ENCODE measurements around the gene SLC1A3. TPM values are rescaled to one million over a fixed set of nuclear protein-coding genes. Genes with fewer than 3 reads are reported as not detected.
"Not testable (repeated sequence)": the region's sequence is repeated elsewhere in the genome, so short reads cannot be mapped to it uniquely, and the experiment has no call there.

Gene SLC1A3
- total RNA-seq, 1 donor from 2014 or later = 24.2 TPM

GRCh38 chr5:36631620-36632362 lies 25.4 kb downstream of the SLC1A3 start:
- DNase-seq = no peak

GRCh38 chr5:36632363-36632664 lies 25.9 kb downstream of the SLC1A3 start:
- DNase-seq = no peak

- no peak for DNase-seq
These were observed 29.4 kb downstream of the SLC1A3 start for GRCh38 chr5:36635721-36636390.

DNA sequence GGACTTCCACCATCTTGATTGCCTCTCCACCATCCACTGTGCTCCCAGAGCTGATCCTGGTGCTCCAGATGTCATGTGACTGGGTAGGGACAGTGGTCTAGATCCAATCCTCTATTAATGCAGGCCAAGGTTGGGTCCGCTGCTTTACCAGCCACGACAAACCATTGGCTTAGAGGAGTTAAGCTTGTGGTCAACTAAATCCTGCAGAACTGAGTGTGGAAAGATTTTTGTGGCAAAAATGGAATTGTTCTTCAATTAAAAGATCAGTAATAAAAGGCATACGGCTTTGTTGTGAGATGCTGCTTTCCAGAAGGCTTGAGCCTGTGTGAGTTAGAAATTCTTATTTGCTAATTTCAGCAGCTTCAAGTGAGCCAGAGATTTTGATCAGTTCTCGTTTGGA lies 30.7 kb downstream of the SLC1A3 start:
- DNase-seq = no peak

GRCh38 chr5:36637516-36637915 lies 31.1 kb downstream of the SLC1A3 start:
- no peak for DNase-seq

DNA sequence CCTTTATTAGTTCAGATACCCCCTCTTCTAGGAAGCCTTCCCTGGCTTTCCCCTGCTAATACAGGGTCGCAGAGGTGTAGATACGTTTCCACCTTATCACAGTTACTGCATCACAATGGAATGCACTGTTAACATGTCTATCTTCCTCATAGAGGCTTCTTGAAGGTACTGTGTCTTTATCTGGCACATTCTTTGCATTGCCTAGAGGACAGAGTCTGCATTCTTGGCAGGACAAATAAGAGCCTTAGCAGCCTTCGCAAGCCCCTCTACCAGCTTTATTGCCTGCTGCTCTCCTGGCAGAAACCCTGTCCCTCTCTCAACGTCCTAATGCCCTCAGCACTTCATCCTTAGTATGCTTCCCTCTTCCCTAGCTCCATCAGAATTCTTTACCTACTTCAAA lies 31.6 kb downstream of the SLC1A3 start:
- no peak for DNase-seq

DNA sequence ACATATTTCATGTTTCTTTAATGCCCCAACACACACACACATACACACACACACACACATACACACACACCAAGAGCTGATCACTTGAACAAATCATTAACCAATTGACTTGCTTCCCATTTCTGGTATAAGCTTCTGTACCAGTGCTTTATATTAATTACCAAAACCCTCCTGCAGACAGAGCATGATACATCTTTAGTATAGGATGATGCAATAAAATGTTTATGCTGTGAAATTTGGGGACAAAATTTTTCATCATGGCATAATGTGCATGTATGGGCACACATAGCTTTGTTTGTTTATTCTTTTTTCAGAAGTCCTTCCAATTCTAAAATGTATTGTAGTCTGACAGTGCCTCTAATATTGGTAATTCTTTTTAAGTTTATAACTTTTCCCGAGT lies 34.5 kb downstream of the SLC1A3 start:
- no peak for DNase-seq

DNA sequence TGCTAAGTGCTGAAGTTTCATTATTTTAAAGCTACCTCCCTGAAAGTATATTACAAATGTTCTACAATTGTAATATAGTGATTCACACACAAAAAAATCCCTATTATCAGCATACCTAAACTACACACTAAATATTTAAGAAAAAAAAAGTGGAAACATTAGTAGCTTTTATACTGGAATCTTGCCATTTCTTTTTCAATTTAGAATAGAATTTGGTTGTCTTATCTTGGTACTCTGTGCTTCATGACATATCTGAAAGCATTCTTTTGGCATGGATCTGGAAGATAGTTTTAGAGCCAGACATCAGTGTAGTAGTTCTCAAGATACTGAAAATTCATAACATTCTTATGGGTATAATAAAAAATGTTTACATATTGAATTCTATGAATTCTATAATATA lies 35.0 kb downstream of the SLC1A3 start:
- DNase-seq = no peak

GRCh38 chr5:36642089-36642488 lies 35.7 kb downstream of the SLC1A3 start:
- DNase-seq = no peak

- DNase-seq = no peak
These were observed 36.8 kb downstream of the SLC1A3 start for GRCh38 chr5:36643162-36643561.

DNA sequence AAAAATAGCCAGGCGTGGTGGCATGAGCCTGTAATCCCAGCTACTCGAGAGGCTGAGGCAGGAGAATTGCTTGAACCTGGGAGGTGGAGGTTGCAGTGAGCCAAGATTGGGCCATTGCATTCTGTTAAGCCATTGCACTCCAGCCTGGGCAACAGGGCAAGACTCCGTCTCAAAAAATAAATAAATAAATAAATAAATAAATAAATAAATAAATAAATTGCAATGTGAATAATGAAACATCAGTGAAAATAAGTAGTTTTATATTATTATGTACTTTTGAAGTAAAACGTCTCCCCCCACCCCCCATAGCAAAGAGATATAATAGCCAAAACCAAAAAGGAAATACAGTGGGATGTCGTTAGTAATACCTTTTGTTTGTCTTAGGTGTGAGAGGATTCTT lies 37.4 kb downstream of the SLC1A3 start:
- not testable (repeated sequence) for DNase-seq

DNA sequence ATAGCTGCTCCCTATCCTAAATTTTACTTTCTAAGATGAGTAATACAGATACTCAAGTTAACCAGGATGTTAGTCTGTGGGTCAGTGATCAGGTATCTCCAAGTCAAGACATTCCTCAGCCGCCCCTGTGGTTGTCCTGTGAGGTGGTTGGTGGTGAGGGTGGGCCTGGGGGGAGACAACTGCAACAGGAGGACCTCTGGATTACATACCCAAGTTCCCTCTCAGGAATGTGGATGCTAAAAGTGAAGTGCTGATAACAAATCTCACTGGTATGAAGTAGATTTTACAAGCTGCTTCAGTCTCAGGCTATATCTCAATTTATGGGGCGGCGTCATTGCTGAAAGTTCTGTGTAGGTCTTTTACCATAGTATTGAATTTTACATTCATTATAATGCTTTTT lies 38.3 kb downstream of the SLC1A3 start:
- DNase-seq = no peak

DNA sequence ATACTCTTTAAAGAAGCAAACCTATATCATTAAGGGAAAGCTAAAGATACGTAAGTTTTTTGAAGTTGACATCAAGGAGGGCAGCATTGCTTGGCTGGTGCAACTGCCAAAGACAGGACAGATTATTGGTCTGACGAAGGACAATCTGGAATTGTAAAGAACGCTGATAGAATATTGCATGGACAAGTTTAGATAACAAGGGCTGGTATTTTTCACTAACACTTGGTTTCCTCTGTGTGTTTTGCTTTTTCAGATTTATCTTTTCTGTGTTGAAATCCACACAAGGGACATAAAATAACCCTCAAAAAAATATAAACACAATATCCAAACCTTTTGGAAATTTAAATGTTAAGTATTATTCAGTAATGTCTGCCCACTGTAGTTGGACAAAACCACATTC lies 39.7 kb downstream of the SLC1A3 start:
- DNase-seq = no peak

- no peak for DNase-seq
These were observed 40.2 kb downstream of the SLC1A3 start for GRCh38 chr5:36646507-36647023.

DNA sequence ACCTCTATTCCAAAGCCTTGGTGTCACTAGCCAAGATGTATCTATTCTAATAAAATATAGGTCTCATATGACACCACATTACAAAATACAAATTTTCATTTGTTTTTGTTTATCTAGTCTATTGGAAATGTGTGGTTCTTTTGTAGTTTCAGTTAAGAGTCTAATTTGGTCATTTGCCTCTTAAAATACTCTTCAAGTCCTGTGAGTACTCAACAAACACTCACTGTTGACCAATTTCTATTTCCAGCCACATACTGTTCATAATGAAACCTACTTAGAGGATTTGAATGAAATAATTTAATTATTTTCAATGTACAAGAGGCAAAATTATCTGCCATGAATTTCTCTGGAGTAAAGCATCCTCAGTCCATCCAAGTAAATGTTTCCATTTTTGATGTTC lies 40.6 kb downstream of the SLC1A3 start:
- no peak for DNase-seq

DNA sequence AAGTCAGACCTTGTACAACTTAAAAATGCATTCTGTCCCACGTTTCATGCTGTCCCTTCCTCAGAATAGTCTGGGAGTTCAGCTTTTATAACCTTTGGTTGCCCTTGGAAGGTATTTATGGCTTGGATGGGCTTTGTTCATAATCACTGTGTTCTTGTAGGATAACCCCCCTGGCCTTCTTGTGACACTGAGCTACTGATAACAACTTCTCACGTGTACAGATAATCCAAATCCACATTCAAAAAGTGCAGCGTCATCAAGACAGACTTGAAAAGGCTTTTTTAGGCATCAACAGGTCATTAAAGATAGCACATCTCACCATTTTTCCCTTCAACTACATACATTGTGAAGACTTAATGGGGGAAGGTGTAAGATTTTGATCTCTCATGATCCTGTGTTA lies 42.0 kb downstream of the SLC1A3 start:
- DNase-seq = no peak

DNA sequence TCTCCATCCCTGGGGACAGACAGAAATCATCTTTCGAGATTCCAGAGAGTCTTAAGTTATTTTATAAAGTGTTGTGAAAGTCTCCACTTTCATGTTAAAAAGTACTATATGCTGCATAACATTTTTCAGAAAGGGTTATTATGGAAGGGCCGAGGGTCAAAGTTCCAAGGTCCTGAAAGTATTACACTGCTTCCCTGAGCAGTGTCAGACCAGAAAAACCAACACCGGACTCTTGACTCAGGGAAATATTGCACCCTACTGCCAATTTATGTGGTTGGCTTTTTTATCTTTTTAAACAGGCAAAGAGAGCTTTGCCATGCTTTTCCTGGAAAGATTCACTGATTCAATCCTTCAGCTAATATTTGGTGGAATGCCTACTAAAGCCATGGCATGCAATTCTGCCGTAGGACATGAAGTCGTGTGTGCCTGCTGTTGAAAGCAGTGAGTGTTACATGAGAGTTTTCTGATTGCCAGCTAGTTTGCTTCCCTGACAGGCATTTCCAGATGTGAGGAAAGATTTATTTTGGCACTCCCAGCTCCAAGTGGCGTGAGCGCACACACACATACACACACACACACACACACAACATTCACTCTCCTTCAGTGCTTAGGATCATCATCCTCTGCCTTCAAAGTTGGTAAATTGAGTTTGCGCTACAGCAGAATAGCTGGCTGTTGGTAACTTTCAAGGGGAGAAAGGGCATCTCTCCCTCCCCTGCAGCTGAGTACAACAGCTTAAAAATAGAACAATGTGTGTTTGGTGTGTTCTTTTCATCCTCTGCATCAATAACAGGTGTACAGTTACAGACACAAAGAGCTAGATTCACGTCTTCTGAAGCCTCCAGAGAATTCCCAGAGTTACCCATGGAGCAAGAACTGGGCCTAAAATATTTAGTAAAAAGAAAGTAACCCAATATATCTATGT lies 45.6 kb downstream of the SLC1A3 start:
- peak; percentile 85 for DNase-seq

DNA sequence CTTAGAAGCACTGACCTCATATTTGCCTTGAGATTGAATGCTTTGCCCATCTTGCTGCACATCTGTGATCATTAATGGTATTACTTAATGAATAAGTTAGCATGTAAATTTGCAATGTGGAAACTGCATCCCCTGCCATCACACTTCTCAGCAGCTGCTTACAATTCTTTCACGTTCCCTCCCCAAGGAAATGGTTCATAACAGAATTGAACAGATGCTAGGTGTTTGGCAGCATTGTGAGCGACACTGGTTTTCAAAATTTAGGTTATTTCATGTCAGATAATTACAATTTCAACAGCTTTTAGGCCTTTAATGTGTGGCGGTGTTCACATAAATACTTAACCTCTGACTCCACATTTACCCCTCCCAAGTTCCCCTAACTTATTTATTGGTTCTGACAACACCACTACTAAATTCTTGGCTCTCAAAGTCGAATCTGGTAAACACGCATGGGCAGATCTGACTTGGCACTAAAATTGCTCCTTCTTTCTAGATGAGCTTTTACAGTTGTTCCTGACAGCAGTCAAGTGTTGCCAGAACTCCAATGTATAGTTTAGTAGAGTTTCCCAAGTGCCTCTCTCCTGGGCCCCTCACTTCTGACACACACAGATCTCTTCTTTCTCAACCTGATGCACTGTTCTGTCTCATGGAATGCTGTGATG lies 46.8 kb downstream of the SLC1A3 start:
- peak; percentile 92 for DNase-seq

DNA sequence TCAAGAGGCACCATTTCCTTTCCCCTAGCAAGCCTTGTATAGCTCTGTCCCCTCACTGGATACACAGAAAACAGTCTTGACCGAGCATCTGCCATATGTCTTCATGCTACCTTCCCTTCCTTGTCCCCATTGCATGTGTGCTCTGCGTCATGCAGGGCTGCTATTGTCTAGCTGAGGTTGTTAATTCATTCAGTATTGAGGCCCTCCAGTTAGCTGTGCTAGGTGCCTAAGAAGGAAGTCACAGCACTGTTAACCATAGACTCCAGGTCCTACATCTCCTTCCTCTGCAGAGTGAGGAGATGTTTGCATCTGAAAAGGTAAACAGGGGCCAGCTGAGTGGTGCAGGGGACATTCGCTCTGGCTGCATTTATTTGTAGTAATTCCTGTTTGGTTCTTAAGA lies 48.2 kb downstream of the SLC1A3 start:
- no peak for DNase-seq

DNA sequence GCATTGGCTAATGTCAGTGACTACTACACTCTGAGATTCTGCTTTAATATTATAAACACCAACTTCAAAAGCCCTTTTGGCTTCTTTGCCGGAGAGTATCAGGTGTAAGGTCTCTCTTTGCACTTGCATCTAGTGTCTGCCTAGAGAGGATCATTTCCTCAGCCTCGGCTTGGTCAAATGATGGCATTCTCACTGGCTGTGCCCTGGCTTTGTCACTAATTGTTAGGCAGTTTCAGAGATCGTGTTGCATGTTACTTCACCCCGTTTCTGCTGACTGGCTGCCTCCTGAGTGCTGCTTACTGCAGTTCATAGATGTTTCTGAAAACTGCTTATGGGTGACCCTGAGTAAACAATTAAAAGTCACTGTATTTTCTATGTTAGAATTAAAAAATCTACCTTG lies 48.8 kb downstream of the SLC1A3 start:
- peak; percentile 67 for DNase-seq

DNA sequence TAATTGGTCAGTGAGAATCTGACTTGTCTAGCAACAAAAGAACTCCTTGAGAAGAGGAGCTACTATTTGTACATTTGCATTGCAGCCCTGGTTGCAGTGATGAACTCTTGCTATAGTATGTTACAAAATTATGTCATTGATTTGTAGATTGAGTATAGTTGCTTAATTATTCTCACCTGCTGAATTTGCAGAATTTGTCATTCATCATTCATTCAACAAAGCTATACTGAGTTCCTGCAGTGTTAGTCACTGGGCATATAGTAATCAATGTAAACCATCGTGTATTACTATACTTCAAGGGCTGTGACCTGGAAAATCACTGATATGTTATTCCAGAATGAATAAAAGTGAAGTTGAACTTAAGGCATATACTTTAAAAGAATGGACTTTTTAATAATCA lies 50.1 kb downstream of the SLC1A3 start:
- no peak for DNase-seq

DNA sequence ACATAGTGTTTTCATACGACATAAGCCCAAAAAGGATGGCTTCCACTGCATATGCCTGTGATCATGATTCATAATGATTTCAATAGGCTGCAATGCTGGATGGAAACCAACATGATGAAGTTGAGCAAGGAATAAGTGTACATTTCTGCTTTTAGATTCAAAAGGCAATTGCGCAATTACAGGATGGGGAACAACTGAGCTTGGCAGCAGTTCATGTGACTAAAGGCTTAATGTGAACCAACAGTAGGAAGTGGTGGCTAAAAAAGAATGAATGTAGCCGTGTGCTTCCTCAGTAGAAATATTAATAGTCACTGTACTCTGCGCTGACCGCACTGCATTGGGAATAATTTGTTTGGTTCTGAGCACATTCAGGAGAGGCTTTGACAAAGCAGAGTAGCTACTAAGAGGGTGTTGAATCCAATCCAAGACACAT lies 51.2 kb downstream of the SLC1A3 start:
- DNase-seq = peak; percentile 89

All from tongue (tissue), 2 donors.